Thoracic aorta (tissue), 2 donors: ENCODE results near the gene EIF4G3. TPM values are rescaled to one million over a fixed set of nuclear protein-coding genes. Genes with fewer than 3 reads are reported as not detected.

ENCODE experiments used
- ATAC-seq: fragments of 150-250 bp; one replicate; pipeline ENCODE4 v1.8.0; 2017; ENCODE audit warnings: low read depth; ENCODE audit not compliant: insufficient number of reproducible peaks, low FRiP score
- DNase-seq: peaks from one replicate; pipeline ENCODE4 v3.0.0-alpha.2; 2020; ENCODE audit warnings: low spot score
- H3K27ac ChIP-seq, 2 donors: fragments of 200-600 bp; sonication (generic); 1 replicate in 1 of 2; 2 replicates in 1 of 2; pipeline ENCODE4 v1.5.1; 2016; ENCODE audit warnings: mild to moderate bottlenecking in 2 of 2, moderate library complexity in 2 of 2
- H3K27me3 ChIP-seq: fragments of 200-600 bp; sonication (generic); replicated peaks from 2 replicates; pipeline ENCODE4 v1.6.0; 2016; ENCODE audit warnings: mild to moderate bottlenecking; ENCODE audit not compliant: insufficient read depth
- H3K36me3 ChIP-seq: fragments of 200-600 bp; sonication (generic); one replicate; pipeline ENCODE4 v1.5.1; 2016
- H3K4me1 ChIP-seq, 2 donors: fragments of 200-600 bp; sonication (generic); 1 replicate in 1 of 2; 2 replicates in 1 of 2; pipeline versions ENCODE4 v1.5.1 to v1.6.0; 2016; ENCODE audit warnings: low read depth in 2 of 2, mild to moderate bottlenecking in 1 of 2; ENCODE audit not compliant: control insufficient read depth in 1 of 2
- H3K4me3 ChIP-seq: fragments of 200-600 bp; sonication (generic); 2 replicates; pipeline ENCODE4 v1.5.1; 2016; ENCODE audit warnings: mild to moderate bottlenecking
- H3K9me3 ChIP-seq: fragments of 200-600 bp; sonication (generic); 2 replicates; pipeline ENCODE4 v1.5.1; 2016
- total RNA-seq, 2 donors: library from RNA; depleted of rRNA; stranded (reverse); fragments of >200 nt; gene quantifications; one replicate each; pipeline versions ENCODE4 v1.1.0 to v1.2.3, GENCODE V29; 2016
- TF ChIP-seq, protein P1 (sequence below): fragments of 200-600 bp; sonication (generic); IDR thresholded peaks from one replicate; pipeline ENCODE4 v1.5.1; 2019; ENCODE audit warnings: antibody characterized with exemption

The EIF4G3 gene
- total RNA-seq, 2 donors from 2014 or later, result 43.1 to 54.0 TPM

GRCh38 chr1:20999525-21000244, 177.0 kb downstream of the EIF4G3 start:
- H3K36me3 ChIP-seq, result no peaks in the 10 kb centered on the region
- H3K4me3 ChIP-seq, result no peak overlapping the region
- no peaks in the 10 kb centered on the region for H3K27me3 ChIP-seq
- TF ChIP-seq, protein P1, sequence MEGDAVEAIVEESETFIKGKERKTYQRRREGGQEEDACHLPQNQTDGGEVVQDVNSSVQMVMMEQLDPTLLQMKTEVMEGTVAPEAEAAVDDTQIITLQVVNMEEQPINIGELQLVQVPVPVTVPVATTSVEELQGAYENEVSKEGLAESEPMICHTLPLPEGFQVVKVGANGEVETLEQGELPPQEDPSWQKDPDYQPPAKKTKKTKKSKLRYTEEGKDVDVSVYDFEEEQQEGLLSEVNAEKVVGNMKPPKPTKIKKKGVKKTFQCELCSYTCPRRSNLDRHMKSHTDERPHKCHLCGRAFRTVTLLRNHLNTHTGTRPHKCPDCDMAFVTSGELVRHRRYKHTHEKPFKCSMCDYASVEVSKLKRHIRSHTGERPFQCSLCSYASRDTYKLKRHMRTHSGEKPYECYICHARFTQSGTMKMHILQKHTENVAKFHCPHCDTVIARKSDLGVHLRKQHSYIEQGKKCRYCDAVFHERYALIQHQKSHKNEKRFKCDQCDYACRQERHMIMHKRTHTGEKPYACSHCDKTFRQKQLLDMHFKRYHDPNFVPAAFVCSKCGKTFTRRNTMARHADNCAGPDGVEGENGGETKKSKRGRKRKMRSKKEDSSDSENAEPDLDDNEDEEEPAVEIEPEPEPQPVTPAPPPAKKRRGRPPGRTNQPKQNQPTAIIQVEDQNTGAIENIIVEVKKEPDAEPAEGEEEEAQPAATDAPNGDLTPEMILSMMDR, result no peak
- ATAC-seq, result no peak
- no peaks in the 10 kb centered on the region for H3K9me3 ChIP-seq
- H3K27ac ChIP-seq, result no peak overlapping the region
- no peak for DNase-seq
- H3K4me1 ChIP-seq, result peaks cover under 1 to 1% of the 10 kb centered on the region in 2 donors

GRCh38 chr1:20998826-20999225, 177.9 kb downstream of the EIF4G3 start:
- no peak for DNase-seq
- no peaks in the 10 kb centered on the region for H3K27me3 ChIP-seq
- no peaks in the 10 kb centered on the region for H3K36me3 ChIP-seq
- H3K9me3 ChIP-seq, result no peaks in the 10 kb centered on the region
- no peaks in the 10 kb centered on the region for H3K4me1 ChIP-seq
- H3K4me3 ChIP-seq, result no peak overlapping the region
- TF ChIP-seq, protein P1, result no peak
- no peak for ATAC-seq
- no peak overlapping the region for H3K27ac ChIP-seq

DNA sequence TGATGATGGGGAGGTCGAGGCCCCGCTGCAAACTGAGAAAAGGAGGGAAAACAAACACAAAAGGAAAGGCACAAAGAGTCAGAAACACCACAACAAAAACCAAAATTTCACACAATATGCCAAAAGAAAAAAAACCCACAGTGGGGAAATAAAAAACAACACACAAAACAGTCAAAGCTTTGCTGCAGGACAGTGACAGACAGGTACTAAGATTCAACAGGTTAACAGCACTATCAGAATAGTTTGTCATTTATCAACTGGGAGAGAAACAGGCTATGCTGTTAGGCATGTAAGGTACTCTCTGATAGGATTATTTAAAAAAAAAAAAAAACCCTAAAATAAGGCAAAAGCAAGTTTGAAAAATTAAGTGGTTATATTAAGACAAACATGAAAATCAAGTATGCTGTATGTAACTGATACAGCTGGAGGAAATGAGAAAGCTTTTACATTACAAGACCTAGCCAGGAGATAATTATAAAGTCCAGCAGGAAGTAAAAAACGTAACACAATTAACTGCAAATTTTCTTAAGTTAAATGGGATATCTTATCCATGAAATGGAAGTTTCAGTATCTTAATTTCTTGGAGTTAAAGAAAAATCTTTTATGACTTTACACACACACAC, 179.0 kb downstream of the EIF4G3 start:
- Histone ChIP-seq H3K4me3 (no peak overlapping the region), H3K27ac (no peak overlapping the region), H3K27me3 (no peaks in the 10 kb centered on the region), H3K36me3 (no peaks in the 10 kb centered on the region), H3K4me1 (peaks cover 0 to under 1% of the 10 kb centered on the region in 2 donors), H3K9me3 (no peaks in the 10 kb centered on the region)
- no peak for ATAC-seq
- no peak for DNase-seq
- TF ChIP-seq, protein P1, result no peak

- H3K36me3 ChIP-seq, result no peaks in the 10 kb centered on the region
- no peak for DNase-seq
- ATAC-seq, result no peak
- H3K4me3 ChIP-seq, result no peak overlapping the region
- TF ChIP-seq, protein P1, result no peak
- H3K9me3 ChIP-seq, result no peaks in the 10 kb centered on the region
- no peaks in the 10 kb centered on the region for H3K27me3 ChIP-seq
- peaks cover 0 to 3% of the 10 kb centered on the region in 2 donors for H3K4me1 ChIP-seq
- no peak overlapping the region for H3K27ac ChIP-seq
Measured at GRCh38 chr1:20996554-20996953, 180.1 kb downstream of the EIF4G3 start.

DNA sequence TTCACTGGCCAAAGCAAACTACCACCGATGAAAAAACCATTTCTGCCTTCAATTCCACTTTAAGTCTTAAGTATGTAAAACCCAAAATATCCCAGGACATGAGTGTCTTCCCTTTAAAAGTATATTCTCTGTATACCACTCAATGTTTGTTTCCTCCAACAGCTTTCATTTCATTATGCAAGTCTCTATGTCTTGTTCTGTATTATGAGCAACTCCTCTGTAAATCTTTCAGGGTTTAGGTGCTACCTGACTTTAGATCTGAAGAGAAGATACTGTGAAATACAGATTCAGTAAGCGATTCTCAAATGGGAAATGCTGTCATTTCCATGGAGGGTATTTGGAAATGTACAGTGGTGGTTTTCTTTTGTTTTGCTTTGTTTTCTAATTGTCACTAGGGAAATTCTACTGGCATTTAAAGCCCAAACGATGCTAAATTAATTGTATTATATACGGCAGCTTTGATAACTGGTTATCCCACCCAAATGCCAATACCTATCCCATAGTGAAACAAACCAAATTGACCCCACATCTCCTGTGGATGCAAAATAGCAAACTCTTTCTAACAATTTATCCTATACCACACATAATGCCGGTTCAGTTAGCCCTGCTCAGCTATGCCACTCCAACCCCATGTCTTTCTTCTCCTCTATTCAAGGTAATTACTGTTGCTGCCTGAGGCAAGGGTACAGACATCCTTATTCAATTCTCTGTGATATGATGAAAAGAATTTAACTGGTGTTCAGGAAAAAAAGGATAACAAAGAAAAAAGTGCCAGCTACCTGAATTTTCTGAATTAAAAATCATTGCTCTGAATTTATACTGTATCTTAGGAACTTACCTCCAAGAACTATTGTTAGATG, 182.8 kb downstream of the EIF4G3 start:
- Histone ChIP-seq H3K4me1 (peaks cover 0 to 3% of the 10 kb centered on the region in 2 donors), H3K9me3 (no peaks in the 10 kb centered on the region), H3K36me3 (no peaks in the 10 kb centered on the region), H3K4me3 (no peak overlapping the region), H3K27ac (no peak overlapping the region), H3K27me3 (no peaks in the 10 kb centered on the region)
- TF ChIP-seq, protein P1, result no peak
- DNase-seq, result no peak
- ATAC-seq, result no peak
